Adipose tissue (tissue), 3 donors: ENCODE results near the gene BTG2. TPM values are rescaled to one million over a fixed set of nuclear protein-coding genes. Genes with fewer than 3 reads are reported as not detected.

Experiments used
- H3K27ac ChIP-seq: one replicate; pipeline ENCODE4 v1.5.1; 2013; ENCODE audit warnings: low read depth, low read length
- WGBS, 3 donors: extraction: QIAGEN DNeasy Blood & Tissue Kit; methylation state at CpG; one replicate each; pipeline ENCODE4 v1.1.7; 2013; 5-methylcytosine and 5-hydroxymethylcytosine counted together
- polyA plus RNA-seq, 3 donors: library from polyadenylated mRNA; stranded (reverse); fragments of 200-250 nt; gene quantifications; one replicate each; pipeline ENCODE4 v1.2.3, GENCODE V29; 2013
- donor health status: healthy with polysubstance abuse.
- donor health status: Bipolar disorder and iron deficiency.
- donor health status: healthy.

Gene BTG2
- polyA plus RNA-seq, 3 donors = 292 to 386 (median 336) TPM

- 74 to 80% (median 78%) methylated on average over 12 of the region's 12 CpGs for WGBS, 3 donors
Measured at GRCh38 chr1:203274603-203275381, 30.5 kb upstream of the BTG2 start.

DNA sequence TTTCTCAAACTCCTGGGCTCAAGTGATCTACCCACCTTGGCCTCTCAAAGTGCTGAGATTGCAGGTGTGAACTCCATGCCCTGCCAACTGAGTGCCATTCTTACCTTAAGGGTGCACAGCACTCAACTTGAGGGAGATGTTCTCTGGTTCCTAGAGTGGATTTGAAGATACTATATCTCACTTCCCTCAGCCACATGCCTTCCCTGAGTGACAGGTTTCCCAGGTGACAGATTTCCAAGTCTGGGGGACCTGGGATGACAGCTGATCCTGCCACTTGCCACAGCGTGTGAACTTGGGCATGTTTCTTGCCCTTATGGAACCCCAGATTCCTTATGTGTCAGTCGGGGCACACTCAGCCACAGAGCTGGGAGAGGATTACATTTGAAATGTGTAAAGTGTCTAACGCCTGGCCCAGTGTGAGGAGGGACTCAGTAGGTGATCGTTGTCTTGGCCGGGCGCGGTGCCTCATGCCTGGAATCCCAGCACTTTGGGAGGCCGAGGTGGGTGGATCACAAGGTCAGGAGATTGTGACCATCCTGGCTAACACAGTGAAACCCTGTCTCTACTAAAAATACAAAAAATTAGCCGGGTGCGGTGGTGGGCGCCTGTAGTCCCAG is 29.6 kb upstream of the BTG2 start:
- H3K27ac ChIP-seq = no peak overlapping the region
- WGBS, 3 donors = 89 to 95% (median 95%) methylated on average over 11 of the region's 11 CpGs

More at GRCh38 chr1:203274603-203275381, 30.5 kb upstream of the BTG2 start:
- H3K27ac ChIP-seq = no peak overlapping the region

GRCh38 chr1:203276408-203276807 is 28.9 kb upstream of the BTG2 start:
- 71 to 95% (median 90%) methylated on average over 5 of the region's 5 CpGs for WGBS, 3 donors
- H3K27ac ChIP-seq = no peak overlapping the region

- H3K27ac ChIP-seq = no peak overlapping the region
- WGBS, 3 donors = 72 to 87% (median 77%) methylated on average over 9 of the region's 9 CpGs
Measured at GRCh38 chr1:203276916-203277545, 28.3 kb upstream of the BTG2 start.

DNA sequence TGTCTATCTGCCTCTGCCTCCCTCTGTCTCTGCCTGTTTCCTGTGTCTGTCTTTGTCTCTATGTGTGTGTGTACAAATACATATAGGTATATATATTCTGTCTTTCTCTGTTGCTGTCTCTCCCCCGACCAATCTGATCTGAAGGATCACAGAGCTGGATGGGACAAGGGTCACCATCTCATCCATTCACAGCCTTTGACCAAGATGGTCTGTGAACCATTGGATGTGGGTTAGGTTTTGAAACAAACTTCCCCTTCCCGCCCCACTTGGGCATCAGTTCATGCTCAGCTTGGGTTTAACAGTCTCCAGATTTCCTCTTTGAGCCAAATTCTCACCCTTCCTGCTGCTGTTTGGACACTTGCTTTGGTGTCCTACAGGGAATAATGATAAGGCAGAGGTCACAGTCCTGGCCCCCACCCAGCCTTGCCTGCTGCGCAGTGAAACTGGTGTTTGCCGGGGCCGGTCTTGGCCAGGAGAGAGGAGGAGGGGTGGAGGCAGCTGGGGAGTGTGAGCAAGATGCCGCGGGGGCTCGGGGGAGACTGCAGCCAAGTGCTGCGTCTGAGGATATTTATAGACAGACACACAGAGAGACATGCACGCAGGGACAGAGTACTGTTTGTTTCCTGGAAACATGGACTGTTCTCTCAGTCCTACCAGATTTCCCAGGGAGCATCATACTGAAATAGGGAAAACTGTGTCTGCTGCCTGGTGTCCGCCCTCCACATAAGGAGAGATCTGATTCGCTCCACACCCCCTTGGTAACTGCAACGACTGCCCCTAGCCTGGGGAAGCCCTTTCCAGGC is 27.0 kb upstream of the BTG2 start:
- 9 to 14% (median 12%) methylated on average over 13 of the region's 13 CpGs for WGBS, 3 donors
- no peak overlapping the region for H3K27ac ChIP-seq

DNA sequence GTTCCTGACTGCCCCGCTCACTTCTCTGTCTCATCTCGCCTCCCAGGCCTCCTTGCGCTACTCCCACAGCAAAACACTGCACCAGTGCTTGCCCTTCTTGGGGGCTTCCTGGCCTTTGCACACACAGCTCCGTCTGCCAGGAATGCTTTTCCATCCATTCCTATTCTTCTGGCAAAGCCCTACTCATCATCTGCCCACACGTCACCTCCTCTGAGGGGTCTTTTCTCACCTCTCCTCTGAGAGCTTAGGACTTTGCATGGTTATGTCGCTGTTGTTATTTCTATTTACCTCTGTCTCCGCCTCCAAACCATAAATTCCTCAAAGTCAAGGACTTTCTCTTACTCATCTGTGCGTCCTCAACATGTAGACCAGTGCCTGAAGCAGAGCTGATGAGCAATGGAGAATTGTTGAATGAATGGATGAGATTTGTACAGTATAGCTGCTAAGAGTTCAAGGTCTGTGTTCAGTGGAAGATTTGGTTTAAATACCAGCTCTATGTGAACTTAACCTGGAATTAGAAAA is 26.4 kb upstream of the BTG2 start:
- 48 to 70% (median 58%) methylated on average over 8 of the region's 8 CpGs for WGBS, 3 donors
- H3K27ac ChIP-seq = no peak overlapping the region

DNA sequence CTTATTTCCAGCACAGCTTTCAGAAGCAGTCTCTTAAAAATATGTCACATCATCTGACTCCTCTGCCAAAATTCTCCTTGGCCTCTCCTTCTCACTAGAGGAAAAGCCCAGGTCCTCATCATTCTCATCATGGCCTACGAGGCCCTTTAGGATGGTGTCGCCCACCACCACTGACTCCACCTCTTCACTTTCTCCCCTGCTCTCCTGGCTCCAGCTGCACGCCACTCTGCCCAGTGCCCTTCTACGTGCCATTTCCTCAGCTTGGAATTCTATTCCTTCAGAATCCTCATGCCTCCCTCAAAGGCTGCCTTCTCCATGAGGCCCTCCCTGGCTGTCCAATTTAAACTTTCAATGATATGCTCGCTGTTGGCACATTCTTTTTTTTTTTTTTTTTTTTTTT is 25.3 kb upstream of the BTG2 start:
- 95 to 100% (median 96%) methylated on average over 5 of the region's 5 CpGs for WGBS, 3 donors
- H3K27ac ChIP-seq = no peak overlapping the region

DNA sequence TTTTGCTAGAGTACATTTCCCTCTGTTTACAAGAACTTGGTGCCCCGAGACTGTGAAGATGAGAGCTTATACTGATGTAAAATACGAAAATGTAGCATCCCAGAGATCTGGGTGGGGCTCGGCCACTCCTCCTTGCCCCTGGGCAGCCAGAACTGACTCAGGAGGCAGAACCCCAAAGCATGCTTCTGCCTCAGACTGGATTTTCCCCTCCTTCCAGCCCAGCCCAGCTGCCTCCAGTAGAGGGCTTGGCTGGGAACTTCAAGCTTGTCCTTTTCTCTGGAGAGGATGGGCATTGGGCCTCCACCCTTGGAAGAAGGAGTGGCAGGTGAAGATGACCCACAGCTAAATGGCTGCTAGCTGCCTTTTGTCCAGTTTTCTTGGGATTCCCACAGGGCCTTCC is 24.3 kb upstream of the BTG2 start:
- WGBS, 3 donors = 64 to 89% (median 86%) methylated on average over 3 of the region's 3 CpGs
- H3K27ac ChIP-seq = no peak overlapping the region

DNA sequence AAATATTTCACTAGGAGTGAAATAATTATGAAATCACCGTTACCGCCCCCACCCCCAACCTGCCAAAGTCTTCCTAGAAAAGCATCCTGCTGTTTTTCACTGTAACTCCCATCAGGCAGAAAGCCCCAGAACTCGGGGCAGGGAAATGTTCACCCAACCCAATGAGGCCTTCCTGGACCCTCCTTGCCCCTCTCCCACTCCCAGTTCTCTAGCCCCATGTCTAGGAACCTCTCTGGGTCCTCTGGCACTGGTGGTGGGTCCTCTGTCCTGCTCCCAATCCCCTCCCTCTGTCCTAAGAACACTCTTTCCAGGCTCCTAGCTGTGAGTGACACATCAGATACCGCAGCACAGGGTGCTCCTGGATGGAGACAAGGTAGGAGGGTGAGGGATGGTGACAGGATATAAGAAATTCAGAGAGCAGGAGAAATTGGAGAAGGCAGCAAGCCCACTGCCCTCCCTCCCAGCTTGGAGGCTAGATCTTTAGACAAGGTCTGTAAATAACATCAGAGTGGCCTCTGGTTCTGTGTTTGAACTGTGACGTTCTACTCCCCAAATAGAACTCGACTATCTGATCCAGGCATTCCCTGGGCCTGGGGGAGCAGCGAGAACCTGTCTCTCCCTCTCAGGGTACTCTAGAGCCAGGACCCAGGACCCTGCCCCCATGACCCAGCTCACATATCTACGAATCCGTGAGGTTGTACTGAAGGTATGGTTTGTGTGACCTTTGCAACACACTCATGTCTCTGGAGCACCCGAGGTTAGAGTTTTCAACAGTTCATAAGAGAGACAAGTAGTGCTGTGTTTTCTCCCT is 23.3 kb upstream of the BTG2 start:
- H3K27ac ChIP-seq = no peak overlapping the region
- 39 to 65% (median 65%) methylated on average over 10 of the region's 10 CpGs for WGBS, 3 donors

DNA sequence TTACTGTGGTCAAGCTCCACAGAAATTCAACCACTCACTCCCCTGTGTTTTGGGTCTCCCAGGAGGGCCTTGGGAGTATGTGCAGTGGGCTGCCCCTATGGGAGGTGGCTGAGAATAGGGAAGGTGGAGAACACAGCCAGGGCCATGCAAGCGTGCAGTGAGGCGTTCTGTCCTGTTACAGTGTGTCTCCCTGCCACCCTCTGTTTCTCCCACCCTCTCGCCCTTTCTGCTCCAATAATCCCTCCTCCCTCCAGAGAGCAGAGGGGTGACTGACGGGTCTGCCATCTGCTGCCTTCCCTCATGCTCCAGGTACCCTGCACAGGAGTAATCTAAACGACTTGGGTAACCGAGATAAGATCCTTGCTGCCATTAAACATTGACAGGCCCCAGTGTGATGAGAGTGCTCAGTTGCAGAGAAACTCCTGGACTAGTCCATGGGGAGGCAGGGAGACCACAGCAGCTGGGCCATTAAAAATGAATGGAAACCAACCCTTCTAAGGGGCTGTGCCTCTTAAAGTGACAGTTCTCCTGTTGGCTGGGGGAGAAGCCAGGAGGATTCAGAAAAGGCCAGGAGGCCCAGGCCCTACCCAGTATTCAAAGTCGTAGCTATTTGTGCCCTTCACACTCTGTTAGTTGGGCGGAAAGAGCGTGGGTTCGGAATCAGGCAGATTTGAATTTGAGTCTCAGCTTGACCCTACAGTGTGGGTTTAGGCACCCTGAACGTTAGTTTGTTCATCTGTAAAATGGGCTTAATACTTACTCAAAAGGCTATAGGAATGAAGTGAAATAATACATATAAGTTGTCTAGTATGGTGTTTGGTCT is 22.4 kb upstream of the BTG2 start:
- 50 to 87% (median 85%) methylated on average over 11 of the region's 11 CpGs for WGBS, 3 donors
- no peak overlapping the region for H3K27ac ChIP-seq

- H3K27ac ChIP-seq = no peak overlapping the region
- 95 to 97% (median 96%) methylated on average over 6 of the region's 6 CpGs for WGBS, 3 donors
Measured at GRCh38 chr1:203283597-203283996, 21.7 kb upstream of the BTG2 start.

- no peak overlapping the region for H3K27ac ChIP-seq
- 61 to 73% (median 72%) methylated on average over 11 of the region's 11 CpGs for WGBS, 3 donors
Measured at GRCh38 chr1:203284411-203285123, 20.8 kb upstream of the BTG2 start.

GRCh38 chr1:203286161-203286984 is 18.9 kb upstream of the BTG2 start:
- peak overlapping the region; percentile 94 for H3K27ac ChIP-seq
- WGBS, 3 donors = 34 to 44% (median 43%) methylated on average over 9 of the region's 9 CpGs

GRCh38 chr1:203287109-203287893 is 18.0 kb upstream of the BTG2 start:
- WGBS, 3 donors = 31 to 52% (median 40%) methylated on average over 9 of the region's 9 CpGs
- peak overlapping the region; percentile 94 for H3K27ac ChIP-seq

- 71 to 73% (median 73%) methylated on average over 5 of the region's 5 CpGs for WGBS, 3 donors
- peak overlapping the region; percentile 22 for H3K27ac ChIP-seq
Measured at GRCh38 chr1:203287898-203288297, 17.4 kb upstream of the BTG2 start.
